ENCODE data around the gene WEE1. TPM values are rescaled to one million over a fixed set of nuclear protein-coding genes. Genes with fewer than 3 reads are reported as not detected.
"Not testable (repeated sequence)": the region's sequence is repeated elsewhere in the genome, so short reads cannot be mapped to it uniquely, and the experiment has no call there.

Gene WEE1
- total and polyA plus RNA-seq, 11 donors: 14.5 to 89.2 (median 51.3) TPM

- no peak for DNase-seq
- TF ChIP-seq POLR2A (IDR thresholded peaks at IDR 0.05): no peak
- no peak for TF ChIP-seq CTCF (IDR thresholded peaks at IDR 0.05)
- intact Hi-C loops (cut with DNase I): loop anchor here in 8 of 10 donors (5.0 to 10.0 kb wide), 8 partner anchors 38 to 706 kb away; partner anchors contain the start of genes SWAP70 (in 2 of the 8) and ADM (in 1 of the 8)
Observed at GRCh38 chr11:9619004-9619403, 45.5 kb downstream of the WEE1 start.

GRCh38 chr11:9619971-9620370 is 46.5 kb downstream of the WEE1 start:
- intact Hi-C loops (cut with DNase I): loop anchor here in 9 of 10 donors (5.0 to 10.0 kb wide), 9 partner anchors 37 to 705 kb away; partner anchors contain the start of genes SWAP70 (in 2 of the 9) and ADM (in 1 of the 9)
- no peak for TF ChIP-seq POLR2A (IDR thresholded peaks at IDR 0.05)
- TF ChIP-seq CTCF (IDR thresholded peaks at IDR 0.05): no peak

More at GRCh38 chr11:9619004-9619403, 45.5 kb downstream of the WEE1 start:
- no peak overlapping the region for H3K27ac ChIP-seq
- no peaks in the 10 kb centered on the region for H3K27me3 ChIP-seq
- no peak for ATAC-seq
- H3K4me3 ChIP-seq: no peak overlapping the region
- 94 to 100% (median 96%) methylated on average over 1 of the region's 1 CpG for WGBS, 4 donors
- peaks cover 0 to 16% (median 9%) of the 10 kb centered on the region in 12 donors for H3K4me1 ChIP-seq
- H3K9me3 ChIP-seq: no peaks in the 10 kb centered on the region
- H3K36me3 ChIP-seq: no peaks in the 10 kb centered on the region

GRCh38 chr11:9622353-9622752 is 48.9 kb downstream of the WEE1 start:
- intact Hi-C loops (cut with DNase I): loop anchor here in 1 of 10 donors (5.0 kb wide), 1 partner anchor 130 kb away; no protein-coding TSS in a partner anchor
- H3K4me3 ChIP-seq, H3K27me3 ChIP-seq, DNase-seq, H3K27ac ChIP-seq, H3K9me3 ChIP-seq, H3K36me3 ChIP-seq, ATAC-seq: not testable (repeated sequence)
- H3K4me1 ChIP-seq: peaks cover 0 to 27% (median 15%) of the 10 kb centered on the region in 12 donors
- 70 to 78% (median 76%) methylated on average over 7 of the region's 7 CpGs for WGBS, 4 donors

More at GRCh38 chr11:9619971-9620370, 46.5 kb downstream of the WEE1 start:
- DNase-seq (no peak), ATAC-seq (no peak)
- no peak overlapping the region for H3K4me3 ChIP-seq
- no peaks in the 10 kb centered on the region for H3K27me3 ChIP-seq
- H3K4me1 ChIP-seq: peaks cover 0 to 15% (median 2%) of the 10 kb centered on the region in 12 donors
- H3K36me3 ChIP-seq: no peaks in the 10 kb centered on the region
- no peak overlapping the region for H3K27ac ChIP-seq
- no peaks in the 10 kb centered on the region for H3K9me3 ChIP-seq

- ATAC-seq, H3K36me3 ChIP-seq, H3K27ac ChIP-seq, H3K9me3 ChIP-seq, H3K4me3 ChIP-seq, H3K27me3 ChIP-seq, DNase-seq: not testable (repeated sequence)
- 96 to 100% (median 97%) methylated on average over 7 to 23 of the region's 23 CpGs for WGBS, 4 donors
- intact Hi-C loops (cut with DNase I): loop anchor here in 1 of 10 donors (5.0 kb wide), 1 partner anchor 129 kb away; no protein-coding TSS in a partner anchor
- peaks cover 0 to 29% (median 15%) of the 10 kb centered on the region in 12 donors for H3K4me1 ChIP-seq
Observed at GRCh38 chr11:9623053-9623452, 49.6 kb downstream of the WEE1 start.

- intact Hi-C loops (cut with DNase I): loop anchor here in 1 of 10 donors (5.0 kb wide), 1 partner anchor 128 kb away; no protein-coding TSS in a partner anchor
- H3K9me3 ChIP-seq: no peaks in the 10 kb centered on the region
- ATAC-seq (no peak), DNase-seq (no peak)
- no peaks in the 10 kb centered on the region for H3K36me3 ChIP-seq
- no peak overlapping the region for H3K27ac ChIP-seq
- H3K27me3 ChIP-seq: no peaks in the 10 kb centered on the region
- peaks cover 0 to 29% (median 15%) of the 10 kb centered on the region in 12 donors for H3K4me1 ChIP-seq
- H3K4me3 ChIP-seq: no peak overlapping the region
- TF ChIP-seq POLR2A (IDR thresholded peaks at IDR 0.05) (no peak), CTCF (IDR thresholded peaks at IDR 0.05) (no peak)
Observed at GRCh38 chr11:9624448-9624847, 51.0 kb downstream of the WEE1 start.

Measured in heart left ventricle (tissue), 16 donors.